22Rv1 (cell line): ENCODE data around the gene SERGEF.

Experiments
- H3K27ac ChIP-seq: fragments of 450-650 bp; 2 replicates; pipeline ENCODE4 v1.5.1; 2017
- ZFX ChIP-seq: fragments of 450-650 bp; IDR thresholded peaks from 2 replicates; pipeline ENCODE4 v1.6.1; 2017; ENCODE audit warnings: antibody characterized with exemption, borderline replicate concordance
- TF ChIP-seq, protein P1 (sequence below): fragments of 450-650 bp; IDR thresholded peaks from 2 replicates; pipeline ENCODE4 v1.5.1; 2017; ENCODE audit warnings: mild to moderate bottlenecking

Gene SERGEF

DNA sequence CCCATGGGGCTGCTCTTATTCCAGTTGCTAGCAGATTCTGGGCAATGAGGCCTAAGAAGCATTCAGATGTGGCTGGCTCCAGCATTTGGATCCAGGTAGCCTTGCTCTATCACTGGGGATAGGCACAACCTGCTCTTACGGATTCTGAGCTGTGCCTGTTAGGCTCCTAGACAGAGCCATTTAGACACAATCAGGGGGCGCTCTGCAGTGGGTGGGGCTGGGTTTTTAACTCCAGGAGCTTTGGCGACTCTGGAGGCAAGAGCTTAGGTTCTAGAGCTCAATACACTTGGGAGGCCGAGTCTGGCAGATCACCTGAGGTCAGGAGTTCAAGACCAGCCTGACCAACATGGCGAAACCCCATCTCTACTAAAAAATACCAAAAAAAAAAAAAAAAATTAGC is 246.3 kb downstream of the SERGEF start:
- TF ChIP-seq, protein P1, sequence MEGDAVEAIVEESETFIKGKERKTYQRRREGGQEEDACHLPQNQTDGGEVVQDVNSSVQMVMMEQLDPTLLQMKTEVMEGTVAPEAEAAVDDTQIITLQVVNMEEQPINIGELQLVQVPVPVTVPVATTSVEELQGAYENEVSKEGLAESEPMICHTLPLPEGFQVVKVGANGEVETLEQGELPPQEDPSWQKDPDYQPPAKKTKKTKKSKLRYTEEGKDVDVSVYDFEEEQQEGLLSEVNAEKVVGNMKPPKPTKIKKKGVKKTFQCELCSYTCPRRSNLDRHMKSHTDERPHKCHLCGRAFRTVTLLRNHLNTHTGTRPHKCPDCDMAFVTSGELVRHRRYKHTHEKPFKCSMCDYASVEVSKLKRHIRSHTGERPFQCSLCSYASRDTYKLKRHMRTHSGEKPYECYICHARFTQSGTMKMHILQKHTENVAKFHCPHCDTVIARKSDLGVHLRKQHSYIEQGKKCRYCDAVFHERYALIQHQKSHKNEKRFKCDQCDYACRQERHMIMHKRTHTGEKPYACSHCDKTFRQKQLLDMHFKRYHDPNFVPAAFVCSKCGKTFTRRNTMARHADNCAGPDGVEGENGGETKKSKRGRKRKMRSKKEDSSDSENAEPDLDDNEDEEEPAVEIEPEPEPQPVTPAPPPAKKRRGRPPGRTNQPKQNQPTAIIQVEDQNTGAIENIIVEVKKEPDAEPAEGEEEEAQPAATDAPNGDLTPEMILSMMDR, result peak; percentile 39
- TF ChIP-seq ZFX, result no peak
- no peak overlapping the region for H3K27ac ChIP-seq

DNA sequence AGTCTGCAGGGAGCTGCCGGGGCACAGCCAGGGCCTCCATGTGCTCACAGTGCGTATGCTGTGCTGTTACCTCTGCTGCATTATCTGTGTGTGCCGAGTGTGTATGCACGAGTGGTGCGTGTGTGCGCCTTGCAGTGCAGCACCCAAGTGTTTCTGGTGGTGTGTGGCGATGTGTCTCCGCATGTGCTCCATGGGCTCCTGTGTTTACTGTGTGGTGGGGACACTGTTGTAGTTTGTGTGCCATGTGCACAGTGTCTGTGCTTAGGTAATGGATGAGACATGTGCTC is 246.8 kb downstream of the SERGEF start:
- TF ChIP-seq ZFX, result no peak
- TF ChIP-seq, protein P1, result no peak
- no peak overlapping the region for H3K27ac ChIP-seq

DNA sequence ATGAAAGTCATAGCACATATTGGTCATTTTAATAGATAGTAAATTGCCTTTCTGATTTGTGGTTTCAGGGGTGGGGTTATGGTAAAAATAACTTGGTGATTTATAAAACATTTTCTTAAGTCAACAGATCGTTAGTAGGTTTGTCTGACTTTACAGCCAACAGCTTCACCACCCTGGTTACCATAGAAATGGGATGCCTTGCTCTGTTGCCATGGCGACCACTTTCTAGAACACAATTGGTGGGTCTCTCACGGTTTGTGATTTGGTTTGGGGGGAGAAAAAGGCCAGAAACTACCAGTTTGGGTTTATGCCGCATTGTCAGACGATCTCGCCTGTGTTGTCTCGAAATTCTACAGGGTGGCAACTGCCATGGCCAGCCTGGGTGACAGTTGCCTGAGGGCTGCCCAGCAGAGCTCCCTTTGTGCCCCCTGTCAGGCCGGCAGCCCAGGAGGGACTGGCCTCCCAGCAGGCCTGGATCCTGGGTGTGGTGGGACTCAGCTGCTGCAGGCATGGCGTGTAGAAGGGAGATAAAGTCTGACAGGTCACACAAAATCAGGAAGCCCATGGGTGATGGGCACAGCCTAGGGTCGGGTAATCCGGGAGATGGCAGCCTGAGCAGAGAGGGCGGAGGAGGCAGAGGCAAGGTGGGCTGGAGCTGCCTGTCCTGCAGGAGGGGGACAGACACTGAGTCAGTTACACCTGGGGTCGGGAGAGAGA is 247.3 kb downstream of the SERGEF start:
- no peak for TF ChIP-seq ZFX
- H3K27ac ChIP-seq, result no peak overlapping the region

DNA sequence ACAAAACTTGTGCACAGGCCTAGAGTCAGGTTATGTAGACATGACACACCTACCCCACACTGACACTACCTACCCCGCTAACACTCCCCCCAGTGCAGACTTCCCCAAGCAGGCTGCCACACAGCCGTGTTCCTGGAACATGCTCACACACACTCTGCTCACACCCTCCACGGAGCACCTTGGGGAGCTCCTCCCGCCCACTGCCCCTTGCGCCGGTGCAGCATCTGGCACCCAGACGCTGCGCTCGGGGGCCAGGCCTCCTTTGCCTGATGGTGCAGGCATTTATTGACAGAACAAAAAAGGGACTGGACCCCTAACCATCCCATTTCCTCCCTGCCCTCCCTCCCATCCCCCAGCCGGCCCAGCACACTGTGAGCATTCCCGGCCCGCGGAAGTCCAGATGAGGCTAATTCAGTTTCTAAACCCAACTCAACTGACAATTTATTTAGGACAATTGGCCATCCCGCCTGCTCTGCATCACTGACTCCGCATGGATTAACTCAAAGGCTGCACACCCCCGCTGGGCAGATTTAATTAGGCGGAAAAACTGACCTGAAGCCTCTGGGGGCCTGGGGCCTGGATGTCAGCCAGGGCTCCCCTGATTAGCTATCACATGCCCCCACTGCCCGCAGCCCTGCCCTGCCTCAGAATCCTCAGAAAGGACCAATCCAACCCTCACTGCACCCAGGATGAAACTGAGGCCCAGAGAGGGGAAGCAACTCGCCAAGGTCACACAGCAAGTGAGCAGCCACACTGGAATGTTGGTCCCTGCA is 248.2 kb downstream of the SERGEF start:
- no peak overlapping the region for H3K27ac ChIP-seq
- TF ChIP-seq ZFX, result no peak
- TF ChIP-seq, protein P1, result no peak

DNA sequence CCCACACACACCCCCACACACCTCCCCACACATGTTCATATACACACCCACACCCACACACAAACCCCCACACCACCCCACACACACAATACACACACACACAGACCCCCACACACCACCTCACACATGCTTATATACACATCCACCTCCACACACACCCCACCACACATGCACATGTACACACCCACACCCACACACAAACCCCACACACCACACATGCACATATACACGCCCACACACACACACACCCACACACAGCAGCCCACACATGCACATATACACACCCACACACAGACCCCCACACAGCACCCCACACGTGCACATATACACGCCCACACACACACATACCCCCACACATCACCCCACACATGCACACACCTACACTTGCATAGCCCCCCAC is 249.1 kb downstream of the SERGEF start:
- TF ChIP-seq ZFX, result no peak
- TF ChIP-seq, protein P1, result no peak
- no peak overlapping the region for H3K27ac ChIP-seq

DNA sequence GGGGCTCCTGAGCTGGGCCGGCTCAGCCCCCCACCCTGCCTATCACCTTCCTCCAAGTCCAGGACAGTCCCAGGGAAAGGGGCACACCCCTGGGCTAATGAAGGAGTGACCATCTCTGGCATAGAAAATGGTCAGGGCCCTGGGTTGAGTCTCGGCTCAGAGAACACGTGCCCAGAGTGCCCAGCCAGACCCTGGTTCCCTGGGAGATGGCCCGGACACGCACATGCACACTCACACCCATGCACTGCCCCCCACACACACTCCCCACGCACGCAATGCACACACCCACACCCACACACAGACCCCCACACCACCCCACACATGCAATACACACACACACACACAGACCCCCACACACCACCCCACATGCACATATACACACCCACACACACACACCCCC is 249.6 kb downstream of the SERGEF start:
- no peak overlapping the region for H3K27ac ChIP-seq
- TF ChIP-seq, protein P1, result no peak
- TF ChIP-seq ZFX, result no peak

DNA sequence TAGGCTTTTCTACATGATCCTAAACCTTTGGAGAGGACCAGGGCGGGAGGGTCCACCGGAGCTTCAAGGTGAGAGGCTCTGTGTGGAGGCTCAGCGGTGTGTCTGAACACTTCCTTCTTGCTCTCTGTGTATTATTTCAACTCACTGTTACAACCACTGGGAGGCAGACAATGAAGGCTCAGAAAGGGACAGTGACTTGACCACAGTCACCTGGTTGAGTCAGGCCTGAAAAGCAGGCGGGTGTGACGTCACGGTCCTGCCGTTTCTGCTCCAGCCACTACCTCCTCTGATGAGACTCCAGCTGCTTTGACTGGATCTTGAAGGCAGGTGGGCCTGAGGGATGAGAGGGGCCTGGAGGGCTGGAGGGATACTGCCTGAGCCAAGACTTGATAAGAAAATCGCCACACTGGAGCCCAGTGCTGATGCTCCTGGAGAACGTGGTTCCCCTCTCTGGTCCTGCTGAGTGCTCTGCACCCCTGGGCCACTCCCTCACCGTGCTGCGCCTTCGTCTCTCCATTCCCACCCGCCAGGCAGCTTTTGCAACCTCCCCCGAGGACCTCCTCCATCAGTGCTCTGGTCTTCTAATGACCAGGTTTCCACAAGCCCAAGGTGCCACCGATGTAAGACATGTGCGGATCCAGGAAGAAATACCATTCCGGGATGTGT is 250.4 kb downstream of the SERGEF start:
- no peak overlapping the region for H3K27ac ChIP-seq
- TF ChIP-seq, protein P1, result no peak
- TF ChIP-seq ZFX, result no peak
